Transverse colon (tissue), 3 donors: ENCODE measurements around the gene THSD4.

ENCODE experiments used
- EP300 ChIP-seq: sonication (generic); formaldehyde crosslinking; IDR thresholded peaks from one replicate; pipeline ENCODE4 v1.6.1; 2017; ENCODE audit warnings: antibody characterized with exemption, low read depth
- POLR2A ChIP-seq: fragments of 450-650 bp; IDR thresholded peaks from one replicate; pipeline ENCODE4 v1.6.1; 2016; ENCODE audit warnings: antibody characterized with exemption, mild to moderate bottlenecking, moderate library complexity
- TF ChIP-seq, protein P1 (sequence below), 5 experiments: fragments of 200-600 bp in 3 of 5; fragments of 450-650 bp in 2 of 5; sonication (generic) in 3 of 5; IDR thresholded peaks; 1 replicate in 2 of 5; 2 replicates in 3 of 5; pipeline ENCODE4 v1.5.1; 2016 to 2017; ENCODE audit warnings: antibody characterized with exemption in 5 of 5, inconsistent platforms in 3 of 5, mild to moderate bottlenecking in 2 of 5, moderate library complexity in 1 of 5

DNA sequence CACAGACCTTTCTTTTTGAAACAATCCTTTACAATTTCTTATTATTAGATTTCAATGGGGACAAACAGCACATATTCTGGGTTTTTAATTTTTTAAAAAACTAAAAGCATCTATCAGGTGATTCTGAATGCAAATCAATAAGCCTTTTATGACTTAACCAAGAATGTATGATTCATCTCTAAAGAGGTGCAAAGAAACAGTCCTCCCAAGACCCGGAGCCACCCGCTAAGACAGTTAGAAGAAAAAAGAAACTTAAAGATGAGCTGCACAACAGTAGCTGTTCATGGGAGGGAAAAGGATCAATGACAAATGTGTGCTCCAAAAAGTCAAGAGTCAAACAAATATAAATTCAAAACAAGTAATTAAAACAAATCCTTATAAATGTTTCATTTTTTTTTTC lies 319.5 kb downstream of the THSD4 start:
- TF ChIP-seq, protein P1, sequence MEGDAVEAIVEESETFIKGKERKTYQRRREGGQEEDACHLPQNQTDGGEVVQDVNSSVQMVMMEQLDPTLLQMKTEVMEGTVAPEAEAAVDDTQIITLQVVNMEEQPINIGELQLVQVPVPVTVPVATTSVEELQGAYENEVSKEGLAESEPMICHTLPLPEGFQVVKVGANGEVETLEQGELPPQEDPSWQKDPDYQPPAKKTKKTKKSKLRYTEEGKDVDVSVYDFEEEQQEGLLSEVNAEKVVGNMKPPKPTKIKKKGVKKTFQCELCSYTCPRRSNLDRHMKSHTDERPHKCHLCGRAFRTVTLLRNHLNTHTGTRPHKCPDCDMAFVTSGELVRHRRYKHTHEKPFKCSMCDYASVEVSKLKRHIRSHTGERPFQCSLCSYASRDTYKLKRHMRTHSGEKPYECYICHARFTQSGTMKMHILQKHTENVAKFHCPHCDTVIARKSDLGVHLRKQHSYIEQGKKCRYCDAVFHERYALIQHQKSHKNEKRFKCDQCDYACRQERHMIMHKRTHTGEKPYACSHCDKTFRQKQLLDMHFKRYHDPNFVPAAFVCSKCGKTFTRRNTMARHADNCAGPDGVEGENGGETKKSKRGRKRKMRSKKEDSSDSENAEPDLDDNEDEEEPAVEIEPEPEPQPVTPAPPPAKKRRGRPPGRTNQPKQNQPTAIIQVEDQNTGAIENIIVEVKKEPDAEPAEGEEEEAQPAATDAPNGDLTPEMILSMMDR (IDR thresholded peaks at IDR 0.05) = no peak
- no peak for TF ChIP-seq POLR2A
- TF ChIP-seq EP300 = no peak
